SK-N-SH (cell line): ENCODE results near the gene KNCN. TPM values are rescaled to one million over a fixed set of nuclear protein-coding genes. Genes with fewer than 3 reads are reported as not detected.

ENCODE experiments used
- CTCF ChIA-PET: fragments of 300-600, 350-600 bp; formaldehyde crosslinking; extraction: SDS; loops from one replicate; lab custom pipeline; 2021; lab: Yijun Ruan, JAX
- POLR2A ChIA-PET: fragments of 350-600 bp; sonication (Branson Sonifier 250); formaldehyde crosslinking; extraction: SDS; loops from one replicate; lab custom pipeline; 2020; ENCODE audit warnings: antibody characterized with exemption, inconsistent platforms; lab: Yijun Ruan, JAX
- DNase-seq: peaks from one replicate; pipeline ENCODE4 v3.0.0; 2012
- H2AFZ ChIP-seq: fragments of 200-600 bp; sonication (generic); 2 replicates; pipeline ENCODE4 v1.8.1; 2016; ENCODE audit warnings: antibody characterized with exemption, mild to moderate bottlenecking, low read depth
- H3F3A ChIP-seq: fragments of 200-600 bp; sonication (generic); replicated peaks from 2 replicates; pipeline ENCODE3; 2016; ENCODE audit warnings: antibody characterized with exemption, mild to moderate bottlenecking; ENCODE audit not compliant: insufficient read depth
- H3K27ac ChIP-seq, 2 experiments: fragments of 200-500 bp in 1 of 2; fragments of 200-600 bp in 1 of 2; sonication (Bioruptor generic) in 1 of 2; sonication (generic), shearing (Covaris generic) in 1 of 2; 2 replicates each; pipeline versions ENCODE4 v1.5.1 to v1.6.1; 2014 to 2016; ENCODE audit warnings: low read depth in 2 of 2, inconsistent platforms in 1 of 2, low read length in 1 of 2, mild to moderate bottlenecking in 1 of 2, mixed read lengths in 1 of 2
- H3K27me3 ChIP-seq: fragments of 200-600 bp; sonication (generic), shearing (Covaris generic); 2 replicates; pipeline ENCODE4 v1.6.1; 2016; ENCODE audit warnings: mixed run types; ENCODE audit not compliant: insufficient read depth
- H3K36me3 ChIP-seq, 2 experiments: fragments of 200-500 bp in 1 of 2; fragments of 200-600 bp in 1 of 2; sonication (Bioruptor generic) in 1 of 2; sonication (generic) in 1 of 2; replicated peaks in 1 of 2; 2 replicates each; pipeline versions ENCODE3 to v1.5.1; 2014 to 2016; ENCODE audit warnings: low read length in 1 of 2, mild to moderate bottlenecking in 1 of 2; ENCODE audit not compliant: insufficient read depth in 2 of 2, control insufficient read depth in 1 of 2
- H3K4me1 ChIP-seq, 2 experiments: fragments of 200-500 bp in 1 of 2; fragments of 200-600 bp in 1 of 2; sonication (Bioruptor generic) in 1 of 2; sonication (generic), shearing (Covaris generic) in 1 of 2; 2 replicates each; pipeline versions ENCODE4 v1.5.1 to v1.6.1; 2014 to 2016; ENCODE audit warnings: low read depth in 1 of 2, low read length in 1 of 2, mixed run types in 1 of 2; ENCODE audit not compliant: insufficient read depth in 2 of 2, control insufficient read depth in 1 of 2
- H3K4me2 ChIP-seq: fragments of 200-600 bp; sonication (generic), shearing (Covaris generic); 2 replicates; pipeline ENCODE4 v1.6.1; 2017; ENCODE audit warnings: mixed run types
- H3K4me3 ChIP-seq, 2 experiments: fragments of 200-500 bp in 1 of 2; fragments of 200-600 bp in 1 of 2; sonication (Bioruptor generic) in 1 of 2; sonication (generic), shearing (Covaris generic) in 1 of 2; 2 replicates each; pipeline versions ENCODE4 v1.5.1 to v1.8.1; 2014 to 2016; ENCODE audit warnings: low read depth in 2 of 2, inconsistent platforms in 1 of 2, low read length in 1 of 2, mild to moderate bottlenecking in 1 of 2, mixed read lengths in 1 of 2, moderate library complexity in 1 of 2
- H3K79me2 ChIP-seq: fragments of 200-600 bp; sonication (generic); 2 replicates; pipeline ENCODE4 v1.8.1; 2017; ENCODE audit warnings: mild to moderate bottlenecking; ENCODE audit not compliant: insufficient read depth
- H3K9ac ChIP-seq: fragments of 200-600 bp; sonication (generic); 2 replicates; pipeline ENCODE4 v1.6.1; 2017; ENCODE audit warnings: mixed run types
- H3K9me2 ChIP-seq: fragments of 200-600 bp; sonication (generic); 2 replicates; pipeline ENCODE4 v1.6.1; 2017; ENCODE audit warnings: mixed run types
- H3K9me3 ChIP-seq: fragments of 200-600 bp; sonication (generic); 2 replicates; pipeline ENCODE4 v1.6.1; 2017; ENCODE audit warnings: mixed run types, mild to moderate bottlenecking, moderate library complexity
- H4K20me1 ChIP-seq: fragments of 200-600 bp; sonication (generic); 2 replicates; pipeline ENCODE4 v1.6.1; 2017; ENCODE audit warnings: mild to moderate bottlenecking, mixed run types; ENCODE audit not compliant: insufficient read depth
- FOXM1 ChIP-seq: IDR thresholded peaks from 2 replicates; pipeline ENCODE4 v1.4.0; 2012; ENCODE audit warnings: low read depth, mild to moderate bottlenecking
- JUND ChIP-seq: IDR thresholded peaks from 2 replicates; pipeline ENCODE4 v1.4.0; 2012
- POLR2AphosphoS5 ChIP-seq: IDR thresholded peaks from 2 replicates; pipeline ENCODE4 v1.6.1; 2012; ENCODE audit warnings: low read depth, low read length
- RAD21 ChIP-seq: IDR thresholded peaks from 2 replicates; pipeline ENCODE4 v1.6.1; 2012; ENCODE audit warnings: mild to moderate bottlenecking, low read length
- RXRA ChIP-seq: IDR thresholded peaks from 2 replicates; pipeline ENCODE4 v1.4.0; 2012; ENCODE audit warnings: low read depth, mild to moderate bottlenecking, borderline replicate concordance
- SMC3 ChIP-seq: IDR thresholded peaks from 2 replicates; pipeline ENCODE4 v1.6.1; 2012; ENCODE audit warnings: low read depth, low read length, improper control_type of control experiment
- TEAD4 ChIP-seq: IDR thresholded peaks from 2 replicates; pipeline ENCODE4 v1.4.0; 2012; ENCODE audit warnings: mild to moderate bottlenecking, borderline replicate concordance; ENCODE audit not compliant: insufficient read depth
- WGBS: methylation state at CpG from one replicate; pipeline ENCODE4 v1.1.6; 2017; ENCODE audit warnings: low lambda C conversion rate; 5-methylcytosine and 5-hydroxymethylcytosine counted together
- polyA plus RNA-seq, 3 experiments: library from polyadenylated mRNA; depleted of rRNA; stranded (reverse); fragments of >200 nt; gene quantifications; 2 replicates each; pipeline ENCODE4 v1.2.3, GENCODE V29; 2012
- TF ChIP-seq, protein P1 (sequence below): IDR thresholded peaks from 2 replicates; pipeline ENCODE4; 2012
- TF ChIP-seq, protein P2 (sequence below): fragments of 200-600 bp; sonication (generic); IDR thresholded peaks from 2 replicates; pipeline ENCODE4 v1.6.1; 2017; ENCODE audit warnings: antibody characterized with exemption, mild to moderate bottlenecking, moderate library complexity
- TF ChIP-seq, protein P3 (sequence below): IDR thresholded peaks from 2 replicates; pipeline ENCODE4 v1.4.0; 2012; ENCODE audit warnings: low read depth

The KNCN gene
- polyA plus RNA-seq, 1 of the 3 experiments (the other 2 are of a cell fraction), result not detected

DNA sequence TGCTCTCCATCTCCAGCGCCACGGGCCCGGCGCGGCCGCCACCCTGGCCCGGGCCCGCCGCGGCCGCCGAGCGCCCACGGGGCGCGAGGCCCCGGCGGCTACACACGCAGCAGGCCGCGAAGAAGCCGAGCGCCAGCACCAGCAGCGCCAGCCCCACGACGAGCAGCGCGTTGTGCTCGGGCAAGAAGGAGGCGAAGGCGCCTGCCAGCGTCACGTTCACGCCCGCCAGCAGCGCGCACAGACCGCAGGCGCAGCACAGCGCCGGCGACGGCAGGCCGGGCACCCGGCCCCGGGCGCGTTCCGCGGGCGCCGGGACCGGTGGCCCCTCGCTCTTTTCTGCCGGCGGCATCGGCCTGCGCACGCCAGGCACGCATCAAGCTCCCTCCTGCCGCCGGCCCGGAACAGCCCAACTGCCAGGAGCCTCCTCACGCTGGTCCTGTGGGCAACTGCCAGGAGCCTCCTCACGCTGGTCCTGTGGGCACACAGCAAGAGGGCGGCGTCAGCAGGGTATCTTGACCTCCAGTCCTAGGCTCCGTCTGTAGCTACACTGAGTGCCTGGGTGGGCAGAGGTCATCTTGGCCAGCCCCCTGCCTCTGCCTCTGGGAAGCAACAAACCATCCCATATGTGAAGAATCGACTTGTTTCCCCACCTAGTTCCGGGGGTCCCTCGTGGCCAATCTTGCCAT, 18.1 kb downstream of the KNCN start (continued):
- TF ChIP-seq, protein P1, sequence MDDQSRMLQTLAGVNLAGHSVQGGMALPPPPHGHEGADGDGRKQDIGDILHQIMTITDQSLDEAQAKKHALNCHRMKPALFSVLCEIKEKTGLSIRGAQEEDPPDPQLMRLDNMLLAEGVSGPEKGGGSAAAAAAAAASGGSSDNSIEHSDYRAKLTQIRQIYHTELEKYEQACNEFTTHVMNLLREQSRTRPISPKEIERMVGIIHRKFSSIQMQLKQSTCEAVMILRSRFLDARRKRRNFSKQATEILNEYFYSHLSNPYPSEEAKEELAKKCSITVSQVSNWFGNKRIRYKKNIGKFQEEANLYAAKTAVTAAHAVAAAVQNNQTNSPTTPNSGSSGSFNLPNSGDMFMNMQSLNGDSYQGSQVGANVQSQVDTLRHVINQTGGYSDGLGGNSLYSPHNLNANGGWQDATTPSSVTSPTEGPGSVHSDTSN, result no peak
- TF ChIP-seq, protein P2, sequence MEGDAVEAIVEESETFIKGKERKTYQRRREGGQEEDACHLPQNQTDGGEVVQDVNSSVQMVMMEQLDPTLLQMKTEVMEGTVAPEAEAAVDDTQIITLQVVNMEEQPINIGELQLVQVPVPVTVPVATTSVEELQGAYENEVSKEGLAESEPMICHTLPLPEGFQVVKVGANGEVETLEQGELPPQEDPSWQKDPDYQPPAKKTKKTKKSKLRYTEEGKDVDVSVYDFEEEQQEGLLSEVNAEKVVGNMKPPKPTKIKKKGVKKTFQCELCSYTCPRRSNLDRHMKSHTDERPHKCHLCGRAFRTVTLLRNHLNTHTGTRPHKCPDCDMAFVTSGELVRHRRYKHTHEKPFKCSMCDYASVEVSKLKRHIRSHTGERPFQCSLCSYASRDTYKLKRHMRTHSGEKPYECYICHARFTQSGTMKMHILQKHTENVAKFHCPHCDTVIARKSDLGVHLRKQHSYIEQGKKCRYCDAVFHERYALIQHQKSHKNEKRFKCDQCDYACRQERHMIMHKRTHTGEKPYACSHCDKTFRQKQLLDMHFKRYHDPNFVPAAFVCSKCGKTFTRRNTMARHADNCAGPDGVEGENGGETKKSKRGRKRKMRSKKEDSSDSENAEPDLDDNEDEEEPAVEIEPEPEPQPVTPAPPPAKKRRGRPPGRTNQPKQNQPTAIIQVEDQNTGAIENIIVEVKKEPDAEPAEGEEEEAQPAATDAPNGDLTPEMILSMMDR, result no peak
- no peak for TF ChIP-seq JUND
- TF ChIP-seq, protein P3, sequence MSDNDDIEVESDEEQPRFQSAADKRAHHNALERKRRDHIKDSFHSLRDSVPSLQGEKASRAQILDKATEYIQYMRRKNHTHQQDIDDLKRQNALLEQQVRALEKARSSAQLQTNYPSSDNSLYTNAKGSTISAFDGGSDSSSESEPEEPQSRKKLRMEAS, result no peak
- no peak for TF ChIP-seq RXRA
- TF ChIP-seq POLR2AphosphoS5, result no peak

DNA sequence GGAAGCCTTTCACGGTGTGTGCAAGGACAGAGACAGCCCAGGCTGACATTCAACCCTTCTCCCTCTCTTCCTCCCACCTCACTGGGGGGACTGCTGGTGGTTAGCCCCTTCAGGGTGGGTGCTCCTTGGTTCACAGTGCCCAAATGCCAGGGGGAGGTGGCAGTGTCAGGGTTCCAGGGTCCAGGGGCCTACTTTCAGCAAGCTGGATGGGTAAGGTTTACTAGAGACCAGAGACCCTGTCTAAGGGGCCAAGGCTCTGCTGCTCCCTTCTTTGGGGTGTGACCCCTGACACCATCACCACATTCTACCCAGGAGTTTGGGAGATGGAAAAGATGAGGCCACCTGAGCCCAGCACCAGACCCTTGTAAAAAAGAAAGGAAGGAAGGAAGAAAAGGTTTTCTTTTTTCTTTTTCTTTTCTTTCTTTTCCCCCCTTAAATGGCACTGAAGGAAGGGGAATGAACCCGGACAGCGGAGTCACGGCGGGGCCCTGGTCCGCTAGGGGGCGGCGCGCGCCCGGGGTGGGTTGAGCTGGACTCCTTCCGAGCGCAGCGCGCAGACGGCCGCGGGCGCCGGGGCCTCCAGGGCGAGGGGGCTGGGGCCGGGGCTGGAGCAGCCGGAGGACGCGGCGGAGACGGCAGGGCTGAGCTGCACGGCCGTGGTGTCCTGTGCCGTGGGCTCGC, 18.8 kb downstream of the KNCN start:
- POLR2A ChIA-PET, result no interaction called here
- no peaks in the 10 kb centered on the region for H3F3A ChIP-seq
- 8% methylated on average over 13 of the region's 31 CpGs for WGBS
- no peaks in the 10 kb centered on the region for H3K36me3 ChIP-seq
- no peak overlapping the region for H3K27ac ChIP-seq
- H3K27me3 ChIP-seq, result no peaks in the 10 kb centered on the region; the same call in 1 of the 2 replicates
- peak; percentile 95 for DNase-seq
- no peaks in the 10 kb centered on the region for H3K9me2 ChIP-seq
- TF ChIP-seq SMC3 (peak; percentile 45; the same call in 1 of the 2 replicates), FOXM1 (no peak), RAD21 (peak; percentile 56), TEAD4 (no peak)
- TF ChIP-seq, protein P2, result peak; percentile 70
- TF ChIP-seq, all 33 proteins: peak for 3
- CTCF ChIA-PET, result interaction anchor here (0.7 to 17.9 kb wide), 39 partner anchors 9 to 561 kb away, joined by 3 to 496 read pairs (median 4); partner anchors contain the start of gene ATPAF1
- H3K4me1 ChIP-seq, result no peaks in the 10 kb centered on the region; a peak in 1 of 4 replicates
- no peaks in the 10 kb centered on the region for H4K20me1 ChIP-seq
- H3K4me3 ChIP-seq, result peak overlapping the region in 1 of 2 experiments; percentile 37; a peak in 2 of 4 replicates
- H3K9me3 ChIP-seq, result no peaks in the 10 kb centered on the region
- H3K4me2 ChIP-seq, result no peak overlapping the region
- no peak overlapping the region for H3K9ac ChIP-seq
- H2AFZ ChIP-seq, result no peak overlapping the region
- no peaks in the 10 kb centered on the region for H3K79me2 ChIP-seq
